ENCODE data around the gene TSPAN12. TPM values are rescaled to one million over a fixed set of nuclear protein-coding genes. Genes with fewer than 3 reads are reported as not detected.

Gene TSPAN12
- total RNA-seq, 2 experiments from 2014 or later = not detected

DNA sequence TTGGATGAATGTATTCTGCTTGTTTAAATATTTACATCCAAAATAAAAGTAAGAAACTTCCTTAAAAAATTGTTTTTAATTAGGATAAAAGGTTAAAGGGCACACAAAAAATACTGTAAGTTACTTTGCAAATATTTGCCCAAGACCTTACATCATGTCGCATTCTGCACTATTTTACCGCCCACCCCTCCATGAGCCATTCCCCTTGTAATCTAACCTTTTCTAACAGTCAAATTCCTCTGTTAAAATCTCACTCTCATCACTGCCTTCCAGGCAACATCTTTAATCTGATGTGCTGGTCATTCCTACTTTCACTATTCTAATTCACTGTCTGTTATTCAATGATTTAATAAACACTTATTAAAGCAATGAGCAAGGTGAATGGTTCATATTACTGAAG lies 23.2 kb downstream of the TSPAN12 start:
- Mint-ChIP-seq H3K36me3 (ENCODE audit: low read depth) (no peaks in the 10 kb centered on the region), H3K9me3 (no peaks in the 10 kb centered on the region), H3K4me3 (no peak overlapping the region), H3K27me3 (peaks cover 8% of the 10 kb centered on the region), H3K4me1 (no peaks in the 10 kb centered on the region), H3K27ac (no peak overlapping the region)
- ChIA-PET CTCF (no interaction called here), POLR2A (no interaction called here)
- DNase-seq = no peak

- H3K4me3 Mint-ChIP-seq = no peak overlapping the region
- no peak for DNase-seq
- H3K4me1 Mint-ChIP-seq = no peaks in the 10 kb centered on the region
- no peaks in the 10 kb centered on the region for H3K9me3 Mint-ChIP-seq
- H3K27ac Mint-ChIP-seq = no peak overlapping the region
- peaks cover 10% of the 10 kb centered on the region for H3K27me3 Mint-ChIP-seq
- no peaks in the 10 kb centered on the region for H3K36me3 Mint-ChIP-seq (ENCODE audit: low read depth)
- CTCF ChIA-PET = no interaction called here
- POLR2A ChIA-PET = no interaction called here
Measured at GRCh38 chr7:120833546-120833945, 24.4 kb downstream of the TSPAN12 start.

DNA sequence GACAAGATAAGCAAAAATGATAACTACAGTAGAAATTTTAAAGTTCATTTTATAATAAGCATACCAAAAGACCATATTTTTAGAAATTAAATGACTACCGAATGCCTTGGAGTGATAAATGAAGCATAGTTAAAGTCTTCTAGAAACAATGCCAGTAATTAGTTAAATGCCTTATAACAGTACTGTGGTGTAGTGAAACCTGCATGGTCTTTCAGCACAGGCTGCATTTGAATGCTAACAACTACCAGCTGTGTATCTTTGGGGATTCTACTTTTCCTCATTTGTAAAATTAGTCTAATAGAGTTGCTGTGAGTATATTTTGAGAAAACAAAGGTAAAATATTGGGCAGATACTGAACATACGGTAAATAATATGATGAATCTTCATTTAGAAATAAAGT lies 25.1 kb downstream of the TSPAN12 start:
- no peak for DNase-seq
- CTCF ChIA-PET = no interaction called here
- H3K9me3 Mint-ChIP-seq = no peaks in the 10 kb centered on the region
- no peaks in the 10 kb centered on the region for H3K4me1 Mint-ChIP-seq
- no peaks in the 10 kb centered on the region for H3K36me3 Mint-ChIP-seq (ENCODE audit: low read depth)
- H3K27me3 Mint-ChIP-seq = peaks cover 16% of the 10 kb centered on the region
- no peak overlapping the region for H3K27ac Mint-ChIP-seq
- POLR2A ChIA-PET = no interaction called here
- no peak overlapping the region for H3K4me3 Mint-ChIP-seq

GRCh38 chr7:120831260-120831659 lies 26.7 kb downstream of the TSPAN12 start:
- ChIA-PET POLR2A (no interaction called here), CTCF (no interaction called here)
- Mint-ChIP-seq H3K27me3 (peaks cover 16% of the 10 kb centered on the region), H3K4me3 (no peak overlapping the region), H3K27ac (no peak overlapping the region), H3K9me3 (no peaks in the 10 kb centered on the region), H3K36me3 (ENCODE audit: low read depth) (no peaks in the 10 kb centered on the region), H3K4me1 (no peaks in the 10 kb centered on the region)
- DNase-seq = no peak

GRCh38 chr7:120829487-120829886 lies 28.5 kb downstream of the TSPAN12 start:
- Mint-ChIP-seq H3K4me1 (no peaks in the 10 kb centered on the region), H3K36me3 (ENCODE audit: low read depth) (no peaks in the 10 kb centered on the region), H3K9me3 (no peaks in the 10 kb centered on the region), H3K27me3 (peaks cover 16% of the 10 kb centered on the region), H3K27ac (no peak overlapping the region), H3K4me3 (no peak overlapping the region)
- CTCF ChIA-PET = no interaction called here
- DNase-seq = no peak
- POLR2A ChIA-PET = no interaction called here

DNA sequence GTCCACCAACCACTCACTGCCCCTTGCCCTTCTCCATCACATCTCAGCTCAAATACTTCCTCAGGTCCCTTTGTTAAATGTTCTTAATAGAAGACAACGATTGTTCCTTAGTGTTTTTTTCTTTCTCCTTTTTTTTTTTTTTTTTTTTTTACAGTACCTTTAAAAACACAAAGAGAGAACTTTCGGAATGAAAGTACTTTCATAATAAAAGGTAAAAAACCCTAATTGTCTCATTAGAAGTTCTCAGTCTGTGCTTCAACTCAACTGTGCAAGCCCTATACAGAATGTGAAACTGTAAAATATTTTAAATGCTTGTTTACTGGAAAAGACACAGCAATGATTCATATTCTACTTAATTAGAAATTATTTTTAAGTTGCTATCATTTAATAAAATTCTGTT lies 29.4 kb downstream of the TSPAN12 start:
- Mint-ChIP-seq H3K4me1 (no peaks in the 10 kb centered on the region), H3K4me3 (no peak overlapping the region), H3K9me3 (no peaks in the 10 kb centered on the region), H3K27me3 (peaks cover 16% of the 10 kb centered on the region), H3K36me3 (ENCODE audit: low read depth) (no peaks in the 10 kb centered on the region), H3K27ac (no peak overlapping the region)
- ChIA-PET CTCF (no interaction called here), POLR2A (no interaction called here)
- DNase-seq = no peak

GRCh38 chr7:120827371-120828118 lies 30.4 kb downstream of the TSPAN12 start:
- Mint-ChIP-seq H3K9me3 (no peaks in the 10 kb centered on the region), H3K27me3 (peaks cover 18% of the 10 kb centered on the region), H3K36me3 (ENCODE audit: low read depth) (no peaks in the 10 kb centered on the region), H3K27ac (no peak overlapping the region), H3K4me3 (no peak overlapping the region), H3K4me1 (no peaks in the 10 kb centered on the region)
- POLR2A ChIA-PET = no interaction called here
- CTCF ChIA-PET = interaction anchor here (1.0 kb wide), 1 partner anchor 22 kb away, joined by 3 read pairs; no protein-coding TSS in a partner anchor
- DNase-seq = no peak

DNA sequence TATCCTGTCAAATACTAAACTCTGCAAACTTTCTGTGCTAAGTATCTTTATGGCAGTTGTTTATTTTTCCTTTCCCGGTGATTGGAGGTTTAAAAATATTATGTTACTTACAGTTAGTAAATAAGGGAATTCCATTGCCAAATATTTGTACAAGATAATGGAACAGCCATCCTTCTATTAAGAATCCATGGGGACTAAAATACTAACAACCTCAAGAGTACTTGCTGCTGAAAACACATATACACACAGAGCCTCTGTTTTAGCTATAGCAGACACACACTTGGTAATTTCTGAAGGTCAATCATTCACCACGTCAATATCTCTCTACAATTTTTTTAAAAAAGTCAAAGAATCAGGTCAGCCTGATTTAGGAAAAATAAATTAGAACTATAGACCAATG lies 32.4 kb downstream of the TSPAN12 start:
- ChIA-PET CTCF (interaction anchor here (1.1 kb wide), 1 partner anchor 33 kb away, joined by 4 read pairs; no protein-coding TSS in a partner anchor), POLR2A (no interaction called here)
- no peaks in the 10 kb centered on the region for H3K36me3 Mint-ChIP-seq (ENCODE audit: low read depth)
- H3K9me3 Mint-ChIP-seq = no peaks in the 10 kb centered on the region
- H3K4me1 Mint-ChIP-seq = no peaks in the 10 kb centered on the region
- no peak overlapping the region for H3K27ac Mint-ChIP-seq
- no peak overlapping the region for H3K4me3 Mint-ChIP-seq
- H3K27me3 Mint-ChIP-seq = peaks cover 13% of the 10 kb centered on the region
- no peak for DNase-seq

- Mint-ChIP-seq H3K4me3 (no peak overlapping the region), H3K27ac (no peak overlapping the region), H3K4me1 (no peaks in the 10 kb centered on the region), H3K36me3 (ENCODE audit: low read depth) (no peaks in the 10 kb centered on the region), H3K27me3 (peaks cover 15% of the 10 kb centered on the region), H3K9me3 (no peaks in the 10 kb centered on the region)
- ChIA-PET CTCF (no interaction called here), POLR2A (no interaction called here)
- no peak for DNase-seq
Measured at GRCh38 chr7:120825152-120825551, 32.8 kb downstream of the TSPAN12 start.

DNA sequence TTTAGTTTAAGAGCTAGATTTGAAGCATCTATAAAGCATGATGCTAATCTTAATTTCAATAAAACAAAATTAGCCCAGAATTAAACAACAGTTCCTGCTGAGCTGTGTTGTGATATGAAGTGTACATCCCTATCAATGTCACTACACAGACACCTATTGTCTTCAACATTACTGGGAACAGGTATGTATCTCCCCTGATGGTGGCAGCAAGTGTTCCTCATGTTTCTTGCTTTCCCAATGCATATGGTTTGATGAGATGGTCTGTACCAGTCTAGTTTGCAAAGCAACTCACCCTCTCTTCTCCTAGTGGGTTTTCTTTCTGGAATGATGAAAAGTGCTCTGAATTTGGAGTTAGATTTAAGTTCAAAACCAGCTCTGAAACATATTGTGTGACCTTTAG lies 38.1 kb downstream of the TSPAN12 start:
- ChIA-PET POLR2A (no interaction called here), CTCF (no interaction called here)
- Mint-ChIP-seq H3K4me3 (no peak overlapping the region), H3K36me3 (ENCODE audit: low read depth) (no peaks in the 10 kb centered on the region), H3K9me3 (no peaks in the 10 kb centered on the region), H3K27ac (no peak overlapping the region), H3K4me1 (no peaks in the 10 kb centered on the region), H3K27me3 (peaks cover 16% of the 10 kb centered on the region)
- DNase-seq = no peak

GRCh38 chr7:120817851-120818250 lies 40.1 kb downstream of the TSPAN12 start:
- Mint-ChIP-seq H3K27ac (no peak overlapping the region), H3K9me3 (no peaks in the 10 kb centered on the region), H3K4me3 (no peak overlapping the region), H3K27me3 (peaks cover 19% of the 10 kb centered on the region), H3K4me1 (no peaks in the 10 kb centered on the region), H3K36me3 (ENCODE audit: low read depth) (no peaks in the 10 kb centered on the region)
- ChIA-PET POLR2A (no interaction called here), CTCF (no interaction called here)
- no peak for DNase-seq

DNA sequence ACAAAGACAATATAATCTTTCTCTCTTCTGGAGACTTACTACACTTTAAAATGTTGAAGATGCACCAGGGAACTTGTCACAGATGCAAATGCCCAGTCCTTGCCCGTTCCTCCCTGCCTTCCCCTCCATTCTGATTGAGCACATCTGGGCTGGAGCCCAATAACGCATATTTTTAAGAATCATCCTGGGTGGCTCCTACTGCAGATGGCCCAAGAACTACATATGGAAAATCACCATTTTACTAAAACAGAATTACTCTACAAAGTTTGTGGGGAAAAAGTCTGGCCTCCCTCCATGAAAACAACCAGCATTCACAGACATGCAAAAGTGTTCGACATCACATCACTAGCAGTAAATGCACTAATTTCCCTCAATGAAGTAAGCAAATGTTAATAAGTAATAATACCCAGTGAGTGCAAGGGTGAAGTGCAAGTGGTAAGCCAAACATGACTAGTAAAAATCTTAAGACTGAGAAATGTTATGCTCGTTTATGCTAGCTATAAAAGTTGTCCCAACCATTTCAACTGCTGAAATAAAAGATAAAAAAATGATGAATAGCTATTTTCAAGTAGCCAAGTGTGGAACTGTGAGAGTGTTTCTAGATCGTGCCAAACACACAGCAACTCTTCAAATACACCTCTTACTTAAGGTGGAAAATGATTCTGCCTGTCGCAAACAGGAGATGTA lies 43.5 kb downstream of the TSPAN12 start:
- CTCF ChIA-PET = interaction anchor here (1.0 kb wide), 1 partner anchor 9 kb away, joined by 3 read pairs; no protein-coding TSS in a partner anchor
- Mint-ChIP-seq H3K27me3 (peaks cover 13% of the 10 kb centered on the region), H3K9me3 (no peaks in the 10 kb centered on the region), H3K27ac (no peak overlapping the region), H3K4me1 (no peaks in the 10 kb centered on the region), H3K36me3 (ENCODE audit: low read depth) (no peaks in the 10 kb centered on the region), H3K4me3 (no peak overlapping the region)
- POLR2A ChIA-PET = no interaction called here
- no peak for DNase-seq

DNA sequence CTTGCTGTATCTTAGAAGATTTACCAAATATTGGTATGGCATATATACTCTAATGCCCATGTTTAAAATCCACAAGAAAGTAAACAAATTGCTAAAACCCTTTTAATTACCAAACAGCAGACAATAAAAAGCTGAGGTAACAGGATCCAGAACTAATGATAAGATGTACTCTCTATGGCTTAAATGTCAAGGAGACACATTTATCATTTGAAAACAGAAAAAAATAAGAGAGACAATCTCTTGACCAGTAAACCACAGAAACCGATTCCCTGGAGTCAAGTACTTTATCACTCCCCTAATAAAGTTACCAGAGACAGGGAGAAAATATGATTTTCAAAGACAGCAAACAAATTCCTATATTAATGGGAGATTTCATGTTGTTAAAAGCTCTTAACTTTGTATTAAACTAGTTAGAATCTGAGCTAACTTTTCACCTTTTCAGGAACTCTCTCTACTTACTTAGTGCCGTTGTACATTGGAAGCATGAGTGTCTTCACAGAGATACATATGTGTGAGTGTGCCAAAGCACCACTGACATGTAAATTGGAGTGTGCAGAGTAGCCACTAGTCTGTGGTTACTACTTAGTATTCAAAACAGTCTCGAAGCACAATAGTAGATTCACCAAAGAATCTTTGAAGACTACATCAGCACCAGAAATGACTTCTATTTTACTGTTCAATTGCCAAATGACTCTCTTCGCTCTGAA lies 44.2 kb downstream of the TSPAN12 start:
- H3K9me3 Mint-ChIP-seq = no peaks in the 10 kb centered on the region
- no peaks in the 10 kb centered on the region for H3K4me1 Mint-ChIP-seq
- H3K27ac Mint-ChIP-seq = no peak overlapping the region
- peaks cover 13% of the 10 kb centered on the region for H3K27me3 Mint-ChIP-seq
- DNase-seq = no peak
- no peaks in the 10 kb centered on the region for H3K36me3 Mint-ChIP-seq (ENCODE audit: low read depth)
- ChIA-PET POLR2A (no interaction called here), CTCF (interaction anchor here (1.1 kb wide), 1 partner anchor 22 kb away, joined by 3 read pairs; no protein-coding TSS in a partner anchor)
- H3K4me3 Mint-ChIP-seq = no peak overlapping the region

Measured in activated CD4-positive, alpha-beta memory T cell treated with anti-CD3 and anti-CD28 coated beads, Interleukin-2, amount 10 ng/mL, durations not matched to agents 7 days and 5 days (primary cell).